A549 treated with Mapracorat at 1 μM for 4 hours (cell line): Measurements from ENCODE around the gene ELF4. TPM values are rescaled to one million over a fixed set of nuclear protein-coding genes. Genes with fewer than 3 reads are reported as not detected.

Source experiments
- total RNA-seq: library from RNA; stranded (reverse); fragments of 200-300 nt; extraction: Qiagen RNA extraction; gene quantifications from 5 replicates; pipeline ENCODE4 v1.2.3, GENCODE V29; 2022

ELF4 gene
- total RNA-seq = 25.7 to 28.7 TPM (median 28.7 TPM) in 5 replicates

DNA sequence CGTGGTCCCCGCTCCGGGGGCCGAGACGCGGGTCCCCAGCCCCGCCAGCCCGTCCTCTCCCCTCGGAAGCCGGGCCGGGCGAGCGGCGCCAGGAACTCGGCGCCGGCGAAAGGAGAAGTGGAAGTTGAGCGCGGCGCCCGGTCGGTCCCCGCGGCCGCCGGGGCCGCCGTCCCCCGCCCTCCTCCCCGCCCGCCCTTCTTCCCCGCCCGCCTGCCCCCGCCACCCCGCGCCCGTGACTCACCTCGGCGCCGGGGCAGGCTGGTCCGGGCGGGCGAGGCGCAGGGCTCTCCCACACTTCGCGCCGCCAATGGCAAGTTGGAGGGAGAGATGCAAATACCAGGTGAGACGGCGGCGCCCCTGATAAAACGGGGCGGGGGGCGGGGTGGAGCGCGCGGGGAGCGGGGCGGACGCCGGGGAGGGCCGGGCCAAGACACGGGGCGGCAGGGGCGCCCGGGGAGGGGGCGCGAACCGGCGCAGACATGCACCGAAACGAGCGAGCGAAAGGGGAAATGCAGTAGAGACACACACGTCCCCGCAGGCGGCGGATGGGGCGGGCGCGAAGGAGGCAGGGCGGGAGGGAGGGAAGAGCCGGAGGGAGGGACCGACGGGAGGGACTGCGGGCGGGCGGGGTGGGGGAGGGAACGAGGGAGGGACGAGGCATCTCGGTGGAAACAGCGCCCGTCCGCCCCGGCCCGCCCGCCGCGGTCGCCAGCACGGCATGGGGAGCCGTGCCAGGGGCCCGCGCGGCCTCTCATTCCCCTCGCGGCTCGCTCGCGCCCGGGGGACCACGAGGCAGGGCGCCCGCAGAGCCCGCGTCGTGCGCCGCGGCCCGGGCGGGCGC is at the start of gene ELF4:
ELF4 (minus strand) TSS at position 119 of the 841 bp plus-strand sequence. CDS start 29,167 bp downstream, outside the sequence.

Other genes with a start within 250 kb of the ELF4 start
- 42.1 to 54.6 TPM (median 42.8 TPM) in 5 replicates for gene UTP14A, start 204.3 kb downstream of the ELF4 start, total RNA-seq
- gene BCORL1, start 127.9 kb downstream of the ELF4 start, total RNA-seq = 7.2 to 12.3 TPM (median 10.0 TPM) in 5 replicates
- gene AIFM1, start 55.3 kb upstream of the ELF4 start, total RNA-seq = 66.6 to 74.0 TPM (median 70.3 TPM) in 5 replicates
- gene RAB33A, start 61.5 kb upstream of the ELF4 start, total RNA-seq = 0.13 to 0.32 TPM (median 0.27 TPM) in 5 replicates
- 2.4 to 2.9 TPM (median 2.6 TPM) in 5 replicates for gene ZNF280C, start 158.4 kb upstream of the ELF4 start, total RNA-seq
- gene SLC25A14, start 229.4 kb upstream of the ELF4 start, total RNA-seq = 17.0 to 17.8 TPM (median 17.4 TPM) in 5 replicates